Smooth muscle cell of trachea (primary cell): ENCODE results near the gene MDH1B. TPM values are rescaled to one million over a fixed set of nuclear protein-coding genes. Genes with fewer than 3 reads are reported as not detected.

Experiments
- total RNA-seq: library from RNA; depleted of rRNA; stranded (reverse); fragments of >200 nt; gene quantifications from 2 replicates; pipeline ENCODE4 v1.2.1, GENCODE V29; 2014

MDH1B gene
- 0.99 and 1.2 TPM in 2 replicates for total RNA-seq

DNA sequence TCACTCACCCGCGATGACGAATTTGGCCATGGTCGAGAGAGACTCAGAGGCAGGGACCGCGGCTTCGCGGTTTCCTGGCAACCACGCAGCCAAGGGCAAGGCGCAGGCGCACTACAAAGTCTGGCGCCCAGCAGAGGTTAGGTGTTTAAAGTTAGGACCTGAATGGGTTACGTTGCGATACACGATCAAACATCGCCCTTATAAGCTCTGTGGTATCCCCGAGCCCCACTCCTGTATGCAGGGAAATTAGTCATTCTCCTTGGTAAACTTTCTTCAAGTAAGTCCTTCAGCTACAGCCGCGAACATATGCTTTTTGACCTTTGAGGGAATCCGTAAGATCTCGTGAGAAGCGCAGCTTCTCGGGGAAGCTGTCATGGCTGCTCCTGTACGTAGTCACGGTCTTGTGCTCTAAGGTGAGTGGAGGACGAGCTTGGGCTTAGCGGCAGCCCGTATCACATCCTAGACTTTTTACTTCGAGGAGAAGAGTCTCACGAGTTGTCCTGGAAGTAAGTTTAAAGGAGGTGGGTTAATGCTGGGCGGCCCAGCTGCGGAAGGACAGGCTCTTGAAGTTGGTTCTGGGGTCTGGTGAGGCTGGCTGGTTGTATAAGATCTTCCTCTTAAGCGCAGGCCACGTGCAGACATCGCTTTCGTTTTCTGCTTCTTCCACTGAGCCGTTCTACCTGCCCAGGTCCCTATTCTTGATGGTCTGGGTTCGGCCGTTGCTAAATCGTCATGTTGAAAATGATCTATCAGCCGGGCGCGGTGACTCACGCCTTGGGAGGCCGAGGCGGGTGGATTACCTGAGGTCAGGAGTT lies at the start of gene MDH1B, which contains the start of gene FASTKD2:
Gene MDH1B, minus strand, starts transcription at position 87 of the 815 bp plus-strand sequence. Its CDS starts 57 bp downstream, at position 30.
Gene FASTKD2, plus strand, starts transcription at position 365 of the 815 bp plus-strand sequence. CDS start 1,088 bp downstream, outside the sequence.

DNA sequence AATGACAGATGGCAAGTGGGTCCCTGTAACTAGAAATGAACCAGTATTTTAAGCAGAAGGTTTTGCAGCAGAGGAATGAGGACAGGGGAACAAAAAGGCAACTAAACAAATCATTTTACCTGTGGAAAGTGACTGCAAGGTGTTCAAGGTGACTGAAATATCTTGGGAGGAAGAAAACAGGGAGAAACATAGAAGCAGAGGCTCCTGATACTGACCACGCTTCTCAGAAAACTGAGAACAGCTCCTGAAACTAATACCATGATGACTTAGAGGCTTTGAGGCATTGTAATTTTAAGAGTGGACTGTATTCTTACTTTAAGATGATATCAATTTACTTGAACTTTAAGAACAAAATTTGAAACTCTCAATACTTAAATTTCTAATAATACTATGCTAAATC lies 46.8 kb downstream of the MDH1B start, which contains the start of gene DYTN:
Gene DYTN, minus strand, starts transcription at position 101 of the 400 bp plus-strand sequence. CDS start 117 bp downstream, outside the sequence.

Other genes starting within 250 kb of the MDH1B start
- not detected in 2 replicates for gene FAM237A, start 122.8 kb downstream of the MDH1B start, total RNA-seq
- not detected in 2 replicates for gene DYTN, start 46.9 kb downstream of the MDH1B start, total RNA-seq
- gene FASTKD2, start 278 bp upstream of the MDH1B start, total RNA-seq = 46.6 and 55.6 TPM in 2 replicates
- 0.17 TPM in 1 of 2 replicates, not detected in the other for gene CPO, start 174.2 kb upstream of the MDH1B start, total RNA-seq